ENCODE results near the gene GOSR1. TPM values are rescaled to one million over a fixed set of nuclear protein-coding genes. Genes with fewer than 3 reads are reported as not detected.
A peak's percentile ranks its signal among the peaks of the same experiment; 100 is the strongest.
"Not testable (repeated sequence)": the region's sequence is repeated elsewhere in the genome, so short reads cannot be mapped to it uniquely, and the experiment has no call there.

GOSR1 gene
- total RNA-seq: 10 to 100 TPM; 43.5 to 53.0 TPM

DNA sequence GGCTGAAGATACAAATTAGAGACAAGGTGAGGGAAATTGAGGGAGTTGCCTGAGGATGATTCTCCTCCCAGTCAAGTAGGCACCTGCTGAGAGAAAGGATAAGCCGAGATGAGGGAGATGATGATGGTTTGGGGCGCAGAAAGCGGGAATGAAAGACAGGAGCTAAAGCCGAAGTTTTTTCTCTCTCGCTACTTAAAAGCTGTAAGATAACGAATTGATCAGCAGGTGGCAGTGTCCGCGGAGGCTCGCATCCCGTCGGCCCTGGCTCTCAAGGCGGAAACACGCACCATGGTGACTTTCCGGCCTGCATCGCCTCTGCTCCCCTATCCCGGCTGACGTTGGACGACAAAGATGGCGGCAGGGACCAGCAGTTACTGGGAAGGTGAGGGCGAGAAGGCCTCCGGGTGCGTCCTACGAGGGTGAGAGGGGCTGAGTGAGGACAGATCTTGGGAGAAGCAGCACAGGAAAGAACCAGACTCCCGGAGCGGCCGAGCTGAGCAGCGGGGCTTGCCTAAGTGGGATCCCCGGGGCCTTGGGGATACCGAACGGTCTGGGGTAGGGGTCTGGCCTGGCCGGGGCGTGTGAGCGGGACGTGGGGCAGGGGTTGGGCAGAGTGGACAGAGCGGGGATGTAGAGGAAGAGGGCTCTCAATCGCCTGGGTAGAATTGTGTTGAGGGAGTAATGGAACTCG is at the start of gene GOSR1:
GOSR1 (plus strand) TSS at position 326 of the 691 bp plus-strand sequence; CDS start at position 352, 26 bp downstream.
- DNase-seq (peak; percentile 97), ATAC-seq (peak; percentile 99)
- H3K4me1 Mint-ChIP-seq: peaks cover 36% of the 10 kb centered on the region
- H3K9me3 Mint-ChIP-seq (ENCODE audit: low read depth): no peaks in the 10 kb centered on the region
- intact Hi-C loops (cut with DNase I, micrococcal nuclease): loop anchor here (1.0 to 5.0 kb wide), 11 partner anchors 45 to 1015 kb away; partner anchors contain the start of genes CRLF3 (in 2 of the 2), BLMH (in 1 of the 2), CPD (in 1 of the 2) and NSRP1 (in 1 of the 2)
- ChIA-PET POLR2A (interaction anchor here (0.5 to 0.7 kb wide), 3 partner anchors 196 to 406 kb away, joined by 3 to 6 read pairs (median 4); no protein-coding TSS in a partner anchor), CTCF (interaction anchor here (0.6 to 2.1 kb wide), 29 partner anchors 9 to 540 kb away, joined by 3 to 15 read pairs (median 5); partner anchors contain the start of gene ATAD5)
- peaks cover 17% of the 10 kb centered on the region for H3K36me3 Mint-ChIP-seq (ENCODE audit: low read depth)
- peak within 1 kb of the TSS; percentile 96 for H3K27ac Mint-ChIP-seq
- peak within 1 kb of the TSS; percentile 99 for H3K4me3 Mint-ChIP-seq
- H3K27me3 Mint-ChIP-seq: peaks cover 2% of the 10 kb centered on the region

DNA sequence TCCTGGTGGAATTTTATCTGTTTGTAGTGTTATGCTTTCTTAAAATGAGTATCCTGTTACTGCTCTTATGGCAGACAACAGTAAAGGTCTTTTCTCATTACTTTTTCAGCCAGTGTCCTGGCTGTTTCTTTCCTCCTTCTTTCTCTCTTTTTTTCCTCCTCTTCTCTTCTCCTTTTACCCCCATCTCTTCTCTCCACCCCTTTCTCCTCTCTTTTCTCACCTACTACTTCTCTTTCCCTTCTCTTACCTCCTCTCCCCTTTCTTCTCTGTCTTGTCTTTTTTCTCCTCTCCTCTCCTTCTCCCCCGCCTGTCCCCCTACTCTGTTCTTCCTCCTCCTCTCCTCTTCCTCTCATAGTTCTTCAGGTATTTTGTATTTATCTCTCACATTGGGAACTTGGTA is 49.6 kb upstream of the GOSR1 start:
- ATAC-seq: no peak
- intact Hi-C loops (cut with DNase I, micrococcal nuclease): loop anchor here in 1 of 2 experiments (2.0 kb wide), 1 partner anchor 27 kb away; no protein-coding TSS in a partner anchor
- Mint-ChIP-seq H3K36me3 (ENCODE audit: low read depth) (peaks cover 41% of the 10 kb centered on the region), H3K9me3 (ENCODE audit: low read depth) (no peaks in the 10 kb centered on the region), H3K27ac (no peak overlapping the region), H3K27me3 (no peaks in the 10 kb centered on the region), H3K4me1 (peaks cover 2% of the 10 kb centered on the region), H3K4me3 (no peak overlapping the region)
- ChIA-PET POLR2A (no interaction called here), CTCF (no interaction called here)
- no peak for DNase-seq

GRCh38 chr17:30429155-30429554 is 48.1 kb upstream of the GOSR1 start:
- intact Hi-C loops (cut with DNase I, micrococcal nuclease): loop anchor here in 1 of 2 experiments (2.0 kb wide), 1 partner anchor 26 kb away; no protein-coding TSS in a partner anchor

DNA sequence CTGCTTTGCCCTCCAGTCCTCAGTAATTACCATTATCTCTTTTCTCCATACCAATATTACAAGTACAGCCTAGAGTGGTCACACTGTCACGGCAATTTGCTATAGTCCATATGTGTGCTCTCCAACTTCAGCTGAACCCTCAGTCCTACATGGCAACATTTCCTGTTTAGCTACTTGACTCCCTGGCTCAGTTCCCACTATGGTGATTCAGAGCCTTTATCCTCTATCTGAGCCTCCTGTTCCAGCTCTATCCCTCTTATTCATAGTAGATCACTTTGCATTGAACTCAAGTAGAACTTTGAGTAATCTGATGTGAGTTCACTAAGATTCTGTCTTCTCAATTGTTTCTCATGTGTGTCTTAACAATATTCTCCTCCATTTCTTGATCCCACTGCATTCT is 43.7 kb upstream of the GOSR1 start:
- ChIA-PET POLR2A (no interaction called here), CTCF (interaction anchor here (1.0 kb wide), 1 partner anchor 94 kb away, joined by 3 read pairs; no protein-coding TSS in a partner anchor)
- intact Hi-C loops (cut with DNase I, micrococcal nuclease): no loop called here
- H3K4me1 Mint-ChIP-seq: peaks cover 12% of the 10 kb centered on the region
- ATAC-seq: no peak
- H3K27ac Mint-ChIP-seq: no peak overlapping the region
- no peaks in the 10 kb centered on the region for H3K27me3 Mint-ChIP-seq
- DNase-seq: no peak
- peaks cover 40% of the 10 kb centered on the region for H3K36me3 Mint-ChIP-seq (ENCODE audit: low read depth)
- H3K9me3 Mint-ChIP-seq (ENCODE audit: low read depth): no peaks in the 10 kb centered on the region
- no peak overlapping the region for H3K4me3 Mint-ChIP-seq

More at GRCh38 chr17:30429155-30429554, 48.1 kb upstream of the GOSR1 start:
- ATAC-seq (no peak), DNase-seq (no peak)
- Mint-ChIP-seq H3K27me3 (no peaks in the 10 kb centered on the region), H3K9me3 (ENCODE audit: low read depth) (no peaks in the 10 kb centered on the region), H3K36me3 (ENCODE audit: low read depth) (peaks cover 41% of the 10 kb centered on the region), H3K4me1 (peaks cover 2% of the 10 kb centered on the region), H3K27ac (no peak overlapping the region), H3K4me3 (no peak overlapping the region)
- ChIA-PET CTCF (no interaction called here), POLR2A (no interaction called here)

- H3K4me1 Mint-ChIP-seq: peaks cover 12% of the 10 kb centered on the region
- intact Hi-C loops (cut with DNase I, micrococcal nuclease): no loop called here
- peaks cover 32% of the 10 kb centered on the region for H3K36me3 Mint-ChIP-seq (ENCODE audit: low read depth)
- DNase-seq (no peak), ATAC-seq (no peak)
- no peaks in the 10 kb centered on the region for H3K27me3 Mint-ChIP-seq
- POLR2A ChIA-PET: no interaction called here
- CTCF ChIA-PET: interaction anchor here (0.6 kb wide), 1 partner anchor 24 kb away, joined by 3 read pairs; no protein-coding TSS in a partner anchor
- H3K9me3 Mint-ChIP-seq (ENCODE audit: low read depth): no peaks in the 10 kb centered on the region
- no peak overlapping the region for H3K27ac Mint-ChIP-seq
- H3K4me3 Mint-ChIP-seq: no peak overlapping the region
These were observed 40.5 kb upstream of the GOSR1 start for GRCh38 chr17:30436729-30437128.

GRCh38 chr17:30443721-30444120 is 33.5 kb upstream of the GOSR1 start:
- Mint-ChIP-seq H3K36me3 (ENCODE audit: low read depth) (peaks cover 38% of the 10 kb centered on the region), H3K4me3 (no peak overlapping the region), H3K4me1 (no peaks in the 10 kb centered on the region), H3K27me3 (no peaks in the 10 kb centered on the region), H3K9me3 (ENCODE audit: low read depth) (no peaks in the 10 kb centered on the region), H3K27ac (no peak overlapping the region)
- DNase-seq (no peak), ATAC-seq (no peak)
- CTCF ChIA-PET: no interaction called here
- POLR2A ChIA-PET: no interaction called here
- intact Hi-C loops (cut with DNase I, micrococcal nuclease): no loop called here

DNA sequence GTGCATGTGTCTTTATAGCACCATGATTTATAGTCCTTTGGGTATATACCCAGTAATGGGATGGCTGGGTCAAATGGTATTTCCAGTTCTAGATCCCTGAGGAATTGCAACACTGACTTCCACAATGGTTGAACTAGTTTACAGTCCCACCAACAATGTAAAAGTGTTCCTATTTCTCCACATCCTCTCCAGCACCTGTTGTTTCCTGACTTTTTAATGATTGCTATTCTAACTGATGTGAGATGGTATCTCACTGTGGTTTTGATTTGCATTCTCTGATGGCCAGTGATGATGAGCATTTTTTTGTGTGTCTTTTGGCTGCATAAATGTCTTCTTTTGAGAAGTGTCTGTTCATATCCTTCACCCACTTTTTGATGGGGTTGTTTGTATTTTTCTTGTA is 30.6 kb upstream of the GOSR1 start:
- POLR2A ChIA-PET; H3K27ac Mint-ChIP-seq; ATAC-seq; intact Hi-C loops (cut with DNase I, micrococcal nuclease); H3K9me3 Mint-ChIP-seq (ENCODE audit: low read depth); H3K4me3 Mint-ChIP-seq; DNase-seq; H3K27me3 Mint-ChIP-seq; CTCF ChIA-PET; H3K4me1 Mint-ChIP-seq: not testable (repeated sequence)
- H3K36me3 Mint-ChIP-seq (ENCODE audit: low read depth): peaks cover 46% of the 10 kb centered on the region

DNA sequence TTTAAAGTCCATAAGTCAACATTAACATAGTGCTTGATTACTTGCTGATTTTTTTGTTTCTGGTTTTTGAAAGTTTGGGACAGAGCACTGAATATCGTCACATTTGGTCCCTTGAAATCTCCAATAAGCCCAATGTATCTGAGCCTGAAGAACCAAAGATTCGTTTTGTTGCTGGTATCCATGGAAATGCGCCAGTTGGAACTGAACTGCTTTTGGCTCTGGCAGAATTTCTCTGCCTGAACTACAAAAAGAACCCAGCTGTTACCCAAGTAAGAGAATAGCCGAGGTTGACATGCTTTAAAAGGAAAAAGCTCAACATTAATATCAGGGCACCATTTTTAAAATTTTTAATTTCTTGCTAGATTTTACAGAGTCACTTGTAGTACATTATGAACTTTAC is 27.7 kb upstream of the GOSR1 start:
- POLR2A ChIA-PET: no interaction called here
- peaks cover 42% of the 10 kb centered on the region for H3K36me3 Mint-ChIP-seq (ENCODE audit: low read depth)
- no peaks in the 10 kb centered on the region for H3K27me3 Mint-ChIP-seq
- CTCF ChIA-PET: no interaction called here
- no peak for ATAC-seq
- intact Hi-C loops (cut with DNase I, micrococcal nuclease): no loop called here
- H3K4me3 Mint-ChIP-seq: no peak overlapping the region
- no peak overlapping the region for H3K27ac Mint-ChIP-seq
- H3K9me3 Mint-ChIP-seq (ENCODE audit: low read depth): no peaks in the 10 kb centered on the region
- no peaks in the 10 kb centered on the region for H3K4me1 Mint-ChIP-seq
- DNase-seq: no peak

- CTCF ChIA-PET: no interaction called here
- H3K27me3 Mint-ChIP-seq: no peaks in the 10 kb centered on the region
These were observed 26.8 kb upstream of the GOSR1 start for GRCh38 chr17:30450125-30451027.

DNA sequence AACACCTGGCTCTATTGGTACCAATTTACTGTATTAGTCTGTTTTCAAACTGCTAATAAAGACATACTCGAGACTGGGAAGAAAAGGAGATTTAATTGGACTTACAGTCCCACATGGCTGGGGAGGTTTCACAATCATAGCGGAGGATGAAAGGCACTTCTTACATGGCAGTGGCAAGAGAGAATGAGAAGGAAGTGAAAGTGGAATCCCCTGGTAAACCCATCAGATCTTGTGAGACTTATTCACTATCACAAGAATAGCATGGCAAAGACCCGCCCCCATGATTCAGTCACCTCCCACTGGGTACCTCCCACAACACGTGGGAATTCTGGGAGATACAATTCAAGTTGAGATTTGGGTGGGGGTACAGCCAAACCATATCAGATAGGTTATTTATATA is 22.6 kb upstream of the GOSR1 start:
- CTCF ChIA-PET: no interaction called here
- intact Hi-C loops (cut with DNase I, micrococcal nuclease): loop anchor here in 1 of 2 experiments (2.0 kb wide), 1 partner anchor 26 kb away; no protein-coding TSS in a partner anchor
- POLR2A ChIA-PET: no interaction called here
- H3K27me3 Mint-ChIP-seq: no peaks in the 10 kb centered on the region
- DNase-seq: no peak
- no peak overlapping the region for H3K27ac Mint-ChIP-seq
- H3K4me1 Mint-ChIP-seq: no peaks in the 10 kb centered on the region
- peaks cover 38% of the 10 kb centered on the region for H3K36me3 Mint-ChIP-seq (ENCODE audit: low read depth)
- H3K4me3 Mint-ChIP-seq: no peak overlapping the region
- no peaks in the 10 kb centered on the region for H3K9me3 Mint-ChIP-seq (ENCODE audit: low read depth)
- no peak for ATAC-seq

More at GRCh38 chr17:30450125-30451027, 26.8 kb upstream of the GOSR1 start:
- intact Hi-C loops (cut with DNase I, micrococcal nuclease): no loop called here
- POLR2A ChIA-PET: no interaction called here
- Mint-ChIP-seq H3K4me3 (no peak overlapping the region), H3K36me3 (ENCODE audit: low read depth) (peaks cover 43% of the 10 kb centered on the region), H3K27ac (no peak overlapping the region), H3K9me3 (ENCODE audit: low read depth) (no peaks in the 10 kb centered on the region), H3K4me1 (no peaks in the 10 kb centered on the region)
- no peak for DNase-seq
- no peak for ATAC-seq

DNA sequence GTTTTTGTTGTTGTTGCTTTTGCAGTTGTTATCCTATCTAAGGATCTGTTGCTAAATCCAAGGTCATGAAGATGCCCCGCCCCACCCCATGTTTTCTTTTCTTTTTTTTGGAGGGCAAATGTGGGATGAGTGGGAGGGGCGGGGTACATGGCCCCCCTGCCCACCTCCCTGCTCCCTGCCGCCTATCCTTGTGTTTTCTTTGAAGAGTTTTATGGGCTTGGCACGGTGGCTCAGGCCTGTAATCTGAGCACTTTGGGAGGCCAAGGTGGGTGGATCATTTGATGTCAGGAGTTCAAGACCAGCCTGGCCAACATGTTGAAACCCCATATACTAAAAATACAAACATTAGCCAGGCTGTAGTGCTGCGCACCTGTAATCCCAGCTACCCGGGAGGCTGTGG is 18.8 kb upstream of the GOSR1 start:
- intact Hi-C loops (cut with DNase I, micrococcal nuclease): no loop called here
- CTCF ChIA-PET: no interaction called here
- DNase-seq: no peak
- no peaks in the 10 kb centered on the region for H3K9me3 Mint-ChIP-seq (ENCODE audit: low read depth)
- ATAC-seq: no peak
- no peak overlapping the region for H3K4me3 Mint-ChIP-seq
- H3K27me3 Mint-ChIP-seq: no peaks in the 10 kb centered on the region
- no peaks in the 10 kb centered on the region for H3K4me1 Mint-ChIP-seq
- H3K27ac Mint-ChIP-seq: no peak overlapping the region
- peaks cover 31% of the 10 kb centered on the region for H3K36me3 Mint-ChIP-seq (ENCODE audit: low read depth)
- POLR2A ChIA-PET: no interaction called here
